Measurements from ENCODE around the gene WBP1. TPM values are rescaled to one million over a fixed set of nuclear protein-coding genes. Genes with fewer than 3 reads are reported as not detected.

Gene WBP1
- total and polyA plus RNA-seq, 2 donors from 2014 or later, result 83.9 to 150 TPM

DNA sequence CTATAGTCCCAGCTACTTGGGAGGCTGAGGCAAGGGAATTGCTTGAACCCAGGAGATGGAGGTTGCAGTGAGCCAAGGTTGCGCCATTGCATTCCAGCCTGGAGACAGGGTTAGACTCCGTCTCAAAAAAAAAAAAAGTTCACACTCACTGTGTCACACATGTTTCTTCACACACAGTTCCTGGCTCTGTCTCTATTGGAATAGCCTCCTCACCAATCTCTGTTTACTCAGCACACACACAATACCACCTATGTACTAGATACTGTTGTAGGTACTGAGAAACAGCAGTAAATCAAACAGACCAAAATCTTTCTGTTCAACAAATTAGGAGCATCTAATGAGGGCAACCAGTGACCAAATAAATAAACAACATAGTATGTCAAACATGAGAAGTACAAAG, 27.9 kb downstream of the WBP1 start:
- Histone ChIP-seq H3K36me3 (ENCODE audit: control insufficient read depth in 2 of 3, insufficient read depth in 3 of 3, low read length in 3 of 3) (peaks cover 0 to 13% (median 11%) of the 10 kb centered on the region in 3 donors), H3K27me3 (ENCODE audit: control insufficient read depth, insufficient read depth, low read length) (no peaks in the 10 kb centered on the region), H3K9me3 (ENCODE audit: control insufficient read depth in 2 of 3, insufficient read depth in 1 of 3, low read length in 3 of 3) (no peaks in the 10 kb centered on the region), H3K9ac (ENCODE audit: low read length in 3 of 3) (no peak overlapping the region), H3K4me1 (ENCODE audit: control insufficient read depth in 2 of 3, insufficient read depth in 2 of 3, low read depth in 1 of 3, low read length in 3 of 3) (peaks cover 0 to 13% (median 6%) of the 10 kb centered on the region in 3 donors), H3K27ac (ENCODE audit: low read depth in 2 of 2, low read length in 2 of 2) (no peak overlapping the region), H3K4me3 (ENCODE audit: low read length in 3 of 3) (no peak overlapping the region)
- FAIRE-seq, result no peak
- DNase-seq, result no peak
- TF ChIP-seq, protein P1, sequence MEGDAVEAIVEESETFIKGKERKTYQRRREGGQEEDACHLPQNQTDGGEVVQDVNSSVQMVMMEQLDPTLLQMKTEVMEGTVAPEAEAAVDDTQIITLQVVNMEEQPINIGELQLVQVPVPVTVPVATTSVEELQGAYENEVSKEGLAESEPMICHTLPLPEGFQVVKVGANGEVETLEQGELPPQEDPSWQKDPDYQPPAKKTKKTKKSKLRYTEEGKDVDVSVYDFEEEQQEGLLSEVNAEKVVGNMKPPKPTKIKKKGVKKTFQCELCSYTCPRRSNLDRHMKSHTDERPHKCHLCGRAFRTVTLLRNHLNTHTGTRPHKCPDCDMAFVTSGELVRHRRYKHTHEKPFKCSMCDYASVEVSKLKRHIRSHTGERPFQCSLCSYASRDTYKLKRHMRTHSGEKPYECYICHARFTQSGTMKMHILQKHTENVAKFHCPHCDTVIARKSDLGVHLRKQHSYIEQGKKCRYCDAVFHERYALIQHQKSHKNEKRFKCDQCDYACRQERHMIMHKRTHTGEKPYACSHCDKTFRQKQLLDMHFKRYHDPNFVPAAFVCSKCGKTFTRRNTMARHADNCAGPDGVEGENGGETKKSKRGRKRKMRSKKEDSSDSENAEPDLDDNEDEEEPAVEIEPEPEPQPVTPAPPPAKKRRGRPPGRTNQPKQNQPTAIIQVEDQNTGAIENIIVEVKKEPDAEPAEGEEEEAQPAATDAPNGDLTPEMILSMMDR (IDR thresholded peaks at IDR 0.05; ENCODE audit: borderline replicate concordance, extremely low read depth, insufficient read depth), result no peak
- intact Hi-C loops (cut with DNase I), result loop anchor here (5.0 kb wide), 1 partner anchor 101 kb away; no protein-coding TSS in a partner anchor

DNA sequence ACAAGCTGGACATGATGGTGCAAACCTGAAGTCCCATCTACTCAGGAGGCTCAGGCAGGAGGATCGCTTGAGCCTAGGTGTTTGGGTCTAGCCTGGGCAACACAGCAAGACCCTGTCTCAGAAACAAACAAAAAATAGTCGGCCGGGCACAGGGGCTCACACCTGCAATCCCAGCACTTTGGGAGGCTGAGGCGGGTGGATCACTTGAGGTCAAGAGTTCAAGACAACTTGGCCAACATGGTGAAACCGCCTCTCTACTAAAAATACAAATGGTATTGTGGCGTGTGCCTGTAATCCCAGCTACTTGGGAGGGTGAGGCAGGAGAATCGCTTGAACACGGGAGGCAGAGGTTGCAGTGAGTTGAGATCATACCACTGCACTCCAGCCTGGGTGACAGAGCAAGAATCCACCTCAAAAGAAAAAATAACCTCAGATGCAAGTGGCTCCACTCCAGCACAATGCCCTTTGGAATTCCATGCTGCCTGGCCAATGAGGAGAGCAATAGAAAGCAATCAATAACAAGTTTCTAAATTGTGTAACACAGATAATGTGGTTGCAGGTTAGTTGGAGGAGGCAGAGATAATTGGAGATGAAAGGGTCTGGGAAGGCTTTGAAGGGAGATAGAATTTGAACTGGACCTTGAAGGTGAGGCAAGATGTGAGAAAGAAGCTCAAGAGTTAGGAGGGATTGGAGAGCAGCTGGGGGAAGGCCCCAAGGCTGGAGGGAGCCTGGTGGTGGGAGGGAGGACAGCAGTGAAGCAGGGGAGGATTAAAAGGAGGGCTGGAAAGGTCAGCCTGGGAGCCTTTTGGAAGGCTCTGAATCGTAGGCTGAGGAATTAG, 30.6 kb downstream of the WBP1 start:
- no peak overlapping the region for H3K27ac ChIP-seq (ENCODE audit: low read depth in 2 of 2, low read length in 2 of 2)
- TF ChIP-seq, protein P1 (IDR thresholded peaks at IDR 0.05; ENCODE audit: borderline replicate concordance, extremely low read depth, insufficient read depth), result no peak
- FAIRE-seq (no peak), DNase-seq (no peak)
- intact Hi-C loops (cut with DNase I), result loop anchor here (5.0 kb wide), 1 partner anchor 98 kb away; no protein-coding TSS in a partner anchor
- peaks cover 0 to 30% (median 28%) of the 10 kb centered on the region in 3 donors for H3K36me3 ChIP-seq (ENCODE audit: control insufficient read depth in 2 of 3, insufficient read depth in 3 of 3, low read length in 3 of 3)
- H3K9me3 ChIP-seq (ENCODE audit: control insufficient read depth in 2 of 3, insufficient read depth in 1 of 3, low read length in 3 of 3), result no peaks in the 10 kb centered on the region
- H3K4me1 ChIP-seq (ENCODE audit: control insufficient read depth in 2 of 3, insufficient read depth in 2 of 3, low read depth in 1 of 3, low read length in 3 of 3), result no peaks in the 10 kb centered on the region
- H3K9ac ChIP-seq (ENCODE audit: low read length in 3 of 3), result no peak overlapping the region
- H3K4me3 ChIP-seq (ENCODE audit: low read length in 3 of 3), result no peak overlapping the region
- H3K27me3 ChIP-seq (ENCODE audit: control insufficient read depth, insufficient read depth, low read length), result no peaks in the 10 kb centered on the region

DNA sequence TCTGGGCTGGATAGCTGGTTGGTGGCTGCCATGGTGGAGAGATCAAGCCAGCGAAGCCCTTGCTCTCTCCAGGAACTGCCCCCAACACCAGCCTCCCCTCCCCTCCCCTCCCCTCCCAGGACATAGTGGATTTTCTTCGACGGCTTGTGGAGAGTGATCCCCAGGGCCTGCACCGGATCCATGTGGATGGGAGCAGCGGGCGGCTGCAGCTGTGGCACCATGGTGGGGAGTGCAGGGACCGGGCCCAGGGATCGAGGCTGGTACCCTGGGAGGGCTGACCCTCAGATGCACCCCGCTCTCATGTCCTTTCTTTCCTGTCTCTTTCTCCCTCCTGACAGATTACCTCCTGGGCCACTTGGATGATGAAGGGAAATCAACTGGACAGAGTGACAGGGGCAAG, 31.7 kb downstream of the WBP1 start:
- Histone ChIP-seq H3K9ac (ENCODE audit: low read length in 3 of 3) (no peak overlapping the region), H3K36me3 (ENCODE audit: control insufficient read depth in 2 of 3, insufficient read depth in 3 of 3, low read length in 3 of 3) (peaks cover 0 to 30% (median 28%) of the 10 kb centered on the region in 3 donors), H3K9me3 (ENCODE audit: control insufficient read depth in 2 of 3, insufficient read depth in 1 of 3, low read length in 3 of 3) (no peaks in the 10 kb centered on the region), H3K4me1 (ENCODE audit: control insufficient read depth in 2 of 3, insufficient read depth in 2 of 3, low read depth in 1 of 3, low read length in 3 of 3) (no peaks in the 10 kb centered on the region), H3K27ac (ENCODE audit: low read depth in 2 of 2, low read length in 2 of 2) (no peak overlapping the region), H3K27me3 (ENCODE audit: control insufficient read depth, insufficient read depth, low read length) (no peaks in the 10 kb centered on the region), H3K4me3 (ENCODE audit: low read length in 3 of 3) (no peak overlapping the region)
- intact Hi-C loops (cut with DNase I), result loop anchor here (5.0 kb wide), 1 partner anchor 97 kb away; no protein-coding TSS in a partner anchor
- FAIRE-seq (no peak), DNase-seq (no peak)
- TF ChIP-seq, protein P1 (IDR thresholded peaks at IDR 0.05; ENCODE audit: borderline replicate concordance, extremely low read depth, insufficient read depth), result no peak

Data from kidney (tissue), 14 donors.